ENCODE results near the gene GGTA1.
"Not testable (repeated sequence)": the region's sequence is repeated elsewhere in the genome, so short reads cannot be mapped to it uniquely, and the experiment has no call there.

GGTA1 gene

GRCh38 chr9:121499427-121500164, at the start of gene GGTA1:
Gene GGTA1, minus strand, starts transcription at chr9:121499844. Its CDS starts 31,922 bp downstream, at chr9:121467922.
- peak; percentile 53 for DNase-seq (ENCODE audit: low read depth)

GRCh38 chr9:121548666-121549065, 49.0 kb upstream of the GGTA1 start:
- DNase-seq (ENCODE audit: low read depth), result no peak

- peak; percentile 92 for DNase-seq (ENCODE audit: low read depth)
These were observed 46.3 kb upstream of the GGTA1 start for GRCh38 chr9:121545875-121546423.

- no peak for DNase-seq (ENCODE audit: low read depth)
These were observed 45.7 kb upstream of the GGTA1 start for GRCh38 chr9:121545150-121545874.

- no peak for DNase-seq (ENCODE audit: low read depth)
These were observed 42.4 kb upstream of the GGTA1 start for GRCh38 chr9:121542025-121542424.

GRCh38 chr9:121541256-121541655, 41.6 kb upstream of the GGTA1 start:
- no peak for DNase-seq (ENCODE audit: low read depth)

GRCh38 chr9:121538221-121538620, 38.6 kb upstream of the GGTA1 start:
- no peak for DNase-seq (ENCODE audit: low read depth)

- no peak for DNase-seq (ENCODE audit: low read depth)
These were observed 37.6 kb upstream of the GGTA1 start for GRCh38 chr9:121537283-121537682.

GRCh38 chr9:121532881-121533280, 33.2 kb upstream of the GGTA1 start:
- no peak for DNase-seq (ENCODE audit: low read depth)

GRCh38 chr9:121529237-121529987, 29.8 kb upstream of the GGTA1 start:
- DNase-seq (ENCODE audit: low read depth), result peak; percentile 95

GRCh38 chr9:121528642-121529041, 29.0 kb upstream of the GGTA1 start:
- DNase-seq (ENCODE audit: low read depth), result no peak

- no peak for DNase-seq (ENCODE audit: low read depth)
These were observed 27.7 kb upstream of the GGTA1 start for GRCh38 chr9:121527371-121527770.

- DNase-seq (ENCODE audit: low read depth), result not testable (repeated sequence)
These were observed 20.0 kb upstream of the GGTA1 start for GRCh38 chr9:121519688-121520087.

- no peak for DNase-seq (ENCODE audit: low read depth)
These were observed 19.0 kb upstream of the GGTA1 start for GRCh38 chr9:121518634-121519033.

GRCh38 chr9:121513166-121513565, 13.5 kb upstream of the GGTA1 start:
- DNase-seq (ENCODE audit: low read depth), result not testable (repeated sequence)

- no peak for DNase-seq (ENCODE audit: low read depth)
These were observed 11.3 kb upstream of the GGTA1 start for GRCh38 chr9:121510766-121511550.

- no peak for DNase-seq (ENCODE audit: low read depth)
These were observed 9.5 kb upstream of the GGTA1 start for GRCh38 chr9:121509180-121509579.

- no peak for DNase-seq (ENCODE audit: low read depth)
These were observed 8.8 kb upstream of the GGTA1 start for GRCh38 chr9:121508415-121508814.

- peak; percentile 37 for DNase-seq (ENCODE audit: low read depth)
These were observed 6.5 kb upstream of the GGTA1 start for GRCh38 chr9:121505903-121506735.

- DNase-seq (ENCODE audit: low read depth), result no peak
These were observed 3.8 kb upstream of the GGTA1 start for GRCh38 chr9:121503444-121503843.

- DNase-seq (ENCODE audit: low read depth), result no peak
These were observed 478 bp upstream of the GGTA1 start for GRCh38 chr9:121500165-121500478.

Data from fibroblast of gingiva (primary cell).